ENCODE measurements around the gene VSTM2A. TPM values are rescaled to one million over a fixed set of nuclear protein-coding genes. Genes with fewer than 3 reads are reported as not detected.

VSTM2A gene
- total and polyA plus RNA-seq, 2 donors from 2014 or later, result not detected

DNA sequence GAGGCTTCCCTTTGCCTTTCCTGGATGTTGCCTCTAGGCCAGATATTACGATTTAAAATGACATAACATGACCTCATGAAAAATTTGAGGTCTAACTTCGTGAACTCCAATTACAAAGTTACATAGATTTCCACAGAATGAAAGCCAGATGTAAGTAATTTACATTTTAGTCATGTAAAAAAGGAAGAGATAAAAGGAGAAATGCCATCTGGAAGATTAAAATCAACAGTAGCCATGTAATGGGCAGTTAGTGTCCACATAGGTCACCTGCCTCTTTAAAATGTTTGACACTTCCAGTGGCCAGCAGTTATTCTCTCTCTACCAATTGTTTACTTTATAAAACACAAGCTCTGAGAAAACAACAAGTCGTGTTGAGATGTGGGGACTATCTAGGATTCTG is 4.1 kb upstream of the VSTM2A start:
- Histone ChIP-seq H3K4me3 (ENCODE audit: low read length in 3 of 3) (no peak overlapping the region), H3K27me3 (ENCODE audit: control insufficient read depth, insufficient read depth, low read length) (peaks cover 3% of the 10 kb centered on the region), H3K4me1 (ENCODE audit: control insufficient read depth in 2 of 3, insufficient read depth in 2 of 3, low read depth in 1 of 3, low read length in 3 of 3) (no peaks in the 10 kb centered on the region), H3K36me3 (ENCODE audit: control insufficient read depth in 2 of 3, insufficient read depth in 3 of 3, low read length in 3 of 3) (no peaks in the 10 kb centered on the region), H3K27ac (ENCODE audit: low read depth in 2 of 2, low read length in 2 of 2) (no peak overlapping the region), H3K9ac (ENCODE audit: low read length in 3 of 3) (no peak overlapping the region), H3K9me3 (ENCODE audit: control insufficient read depth in 2 of 3, insufficient read depth in 1 of 3, low read length in 3 of 3) (no peaks in the 10 kb centered on the region)
- intact Hi-C loops (cut with DNase I), result no loop called here
- TF ChIP-seq, protein P1, sequence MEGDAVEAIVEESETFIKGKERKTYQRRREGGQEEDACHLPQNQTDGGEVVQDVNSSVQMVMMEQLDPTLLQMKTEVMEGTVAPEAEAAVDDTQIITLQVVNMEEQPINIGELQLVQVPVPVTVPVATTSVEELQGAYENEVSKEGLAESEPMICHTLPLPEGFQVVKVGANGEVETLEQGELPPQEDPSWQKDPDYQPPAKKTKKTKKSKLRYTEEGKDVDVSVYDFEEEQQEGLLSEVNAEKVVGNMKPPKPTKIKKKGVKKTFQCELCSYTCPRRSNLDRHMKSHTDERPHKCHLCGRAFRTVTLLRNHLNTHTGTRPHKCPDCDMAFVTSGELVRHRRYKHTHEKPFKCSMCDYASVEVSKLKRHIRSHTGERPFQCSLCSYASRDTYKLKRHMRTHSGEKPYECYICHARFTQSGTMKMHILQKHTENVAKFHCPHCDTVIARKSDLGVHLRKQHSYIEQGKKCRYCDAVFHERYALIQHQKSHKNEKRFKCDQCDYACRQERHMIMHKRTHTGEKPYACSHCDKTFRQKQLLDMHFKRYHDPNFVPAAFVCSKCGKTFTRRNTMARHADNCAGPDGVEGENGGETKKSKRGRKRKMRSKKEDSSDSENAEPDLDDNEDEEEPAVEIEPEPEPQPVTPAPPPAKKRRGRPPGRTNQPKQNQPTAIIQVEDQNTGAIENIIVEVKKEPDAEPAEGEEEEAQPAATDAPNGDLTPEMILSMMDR (IDR thresholded peaks at IDR 0.05; ENCODE audit: borderline replicate concordance, extremely low read depth, insufficient read depth), result no peak
- DNase-seq (no peak), FAIRE-seq (no peak)

DNA sequence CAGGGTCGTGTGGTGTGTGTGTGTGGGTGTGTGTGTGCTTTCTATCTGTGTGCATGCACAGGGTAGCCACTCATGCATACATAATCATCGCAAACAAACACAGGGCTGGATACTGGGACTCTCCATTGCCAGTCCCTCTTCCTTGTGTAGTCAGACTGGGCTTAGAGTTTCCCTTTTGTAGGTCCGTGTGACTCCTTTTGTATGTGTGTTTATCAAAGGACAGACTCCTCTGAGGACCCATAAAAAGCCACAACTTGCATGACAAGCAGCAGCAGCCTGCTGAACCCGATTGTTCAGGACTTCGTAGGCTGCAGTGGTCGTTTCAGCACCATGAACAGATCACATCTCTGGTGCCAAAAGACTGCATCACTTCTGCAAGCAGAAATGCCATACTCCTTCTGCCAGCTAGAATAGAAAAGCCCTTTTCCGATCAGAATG is 895 bp downstream of the VSTM2A start:
- Histone ChIP-seq H3K9ac (ENCODE audit: low read length in 3 of 3) (no peak overlapping the region), H3K36me3 (ENCODE audit: control insufficient read depth in 2 of 3, insufficient read depth in 3 of 3, low read length in 3 of 3) (no peaks in the 10 kb centered on the region), H3K27ac (ENCODE audit: low read depth in 2 of 2, low read length in 2 of 2) (no peak overlapping the region), H3K4me3 (ENCODE audit: low read length in 3 of 3) (no peak overlapping the region), H3K27me3 (ENCODE audit: control insufficient read depth, insufficient read depth, low read length) (peaks cover 9% of the 10 kb centered on the region), H3K9me3 (ENCODE audit: control insufficient read depth in 2 of 3, insufficient read depth in 1 of 3, low read length in 3 of 3) (no peaks in the 10 kb centered on the region), H3K4me1 (ENCODE audit: control insufficient read depth in 2 of 3, insufficient read depth in 2 of 3, low read depth in 1 of 3, low read length in 3 of 3) (no peaks in the 10 kb centered on the region)
- TF ChIP-seq, protein P1 (IDR thresholded peaks at IDR 0.05; ENCODE audit: borderline replicate concordance, extremely low read depth, insufficient read depth), result no peak
- DNase-seq (peak in 3 of 5 donors; percentile 58 to 76 (median 73)), FAIRE-seq (no peak)
- intact Hi-C loops (cut with DNase I), result no loop called here

- H3K9me3 ChIP-seq (ENCODE audit: control insufficient read depth in 2 of 3, insufficient read depth in 1 of 3, low read length in 3 of 3), result no peaks in the 10 kb centered on the region
- H3K27me3 ChIP-seq (ENCODE audit: control insufficient read depth, insufficient read depth, low read length), result peaks cover 11% of the 10 kb centered on the region
- H3K4me1 ChIP-seq (ENCODE audit: control insufficient read depth in 2 of 3, insufficient read depth in 2 of 3, low read depth in 1 of 3, low read length in 3 of 3), result no peaks in the 10 kb centered on the region
- TF ChIP-seq, protein P1 (IDR thresholded peaks at IDR 0.05; ENCODE audit: borderline replicate concordance, extremely low read depth, insufficient read depth), result no peak
- no peak for FAIRE-seq
- H3K27ac ChIP-seq (ENCODE audit: low read depth in 2 of 2, low read length in 2 of 2), result no peak overlapping the region
- H3K36me3 ChIP-seq (ENCODE audit: control insufficient read depth in 2 of 3, insufficient read depth in 3 of 3, low read length in 3 of 3), result no peaks in the 10 kb centered on the region
- intact Hi-C loops (cut with DNase I), result no loop called here
- DNase-seq, result no peak
- no peak overlapping the region for H3K4me3 ChIP-seq (ENCODE audit: low read length in 3 of 3)
- H3K9ac ChIP-seq (ENCODE audit: low read length in 3 of 3), result no peak overlapping the region
Observed at GRCh38 chr7:54544149-54544526, 2.0 kb downstream of the VSTM2A start.

Data from kidney (tissue), 14 donors.